Type B pancreatic cell (in vitro differentiated cells): ENCODE results near the gene NOA1. TPM values are rescaled to one million over a fixed set of nuclear protein-coding genes. Genes with fewer than 3 reads are reported as not detected.
"Not testable (repeated sequence)": the region's sequence is repeated elsewhere in the genome, so short reads cannot be mapped to it uniquely, and the experiment has no call there.

Source experiments
- DNase-seq: peaks from one replicate; pipeline ENCODE4 v3.0.0; 2021; ENCODE audit warnings: mixed read lengths; ENCODE audit not compliant: unreplicated experiment; ENCODE audit errors: extremely low spot score
- H3K27ac Mint-ChIP-seq: 2 replicates; pipeline ENCODE4 v1.8.0; 2021; ENCODE audit warnings: mild to moderate bottlenecking, mixed read lengths
- H3K27me3 Mint-ChIP-seq: 2 replicates; pipeline ENCODE4 v1.8.0; 2021; ENCODE audit warnings: mixed read lengths
- H3K36me3 Mint-ChIP-seq: 2 replicates; pipeline ENCODE4 v1.8.0; 2021; ENCODE audit warnings: mixed read lengths
- H3K4me1 Mint-ChIP-seq: one replicate; pipeline ENCODE4 v1.8.0; 2021; ENCODE audit warnings: mixed read lengths; ENCODE audit not compliant: unreplicated experiment
- H3K4me3 Mint-ChIP-seq: 2 replicates; pipeline ENCODE4 v1.8.0; 2021; ENCODE audit warnings: mild to moderate bottlenecking, mixed read lengths
- H3K9me3 Mint-ChIP-seq: 2 replicates; pipeline ENCODE4 v1.8.0; 2021; ENCODE audit warnings: mixed read lengths
- CTCF ChIP-seq: fragments of 200-600 bp; sonication (generic); conservative IDR thresholded peaks from 2 replicates; pipeline ENCODE4 v1.5.0; 2021; ENCODE audit warnings: antibody characterized with exemption, mild to moderate bottlenecking
- total RNA-seq: library from RNA; stranded (reverse); gene quantifications from 2 replicates; pipeline ENCODE4 v1.2.1, GENCODE V29; 2021; ENCODE audit warnings: low replicate concordance

Gene NOA1
- total RNA-seq, 1 donor from 2014 or later = 23.2 TPM

- TF ChIP-seq CTCF = no peak
- no peak for DNase-seq
- peak overlapping the region; percentile 58 for H3K27ac Mint-ChIP-seq
- H3K4me1 Mint-ChIP-seq = no peaks in the 10 kb centered on the region
- no peaks in the 10 kb centered on the region for H3K27me3 Mint-ChIP-seq
- H3K9me3 Mint-ChIP-seq = no peaks in the 10 kb centered on the region
- peaks cover 22% of the 10 kb centered on the region for H3K36me3 Mint-ChIP-seq
- no peak overlapping the region for H3K4me3 Mint-ChIP-seq
Measured at GRCh38 chr4:56937262-56937661, 40.1 kb downstream of the NOA1 start.

GRCh38 chr4:56931924-56932323 is 45.5 kb downstream of the NOA1 start:
- Mint-ChIP-seq H3K9me3 (no peaks in the 10 kb centered on the region), H3K27me3 (no peaks in the 10 kb centered on the region), H3K27ac (no peak overlapping the region), H3K4me3 (no peak overlapping the region), H3K4me1 (no peaks in the 10 kb centered on the region), H3K36me3 (peaks cover 31% of the 10 kb centered on the region)
- no peak for DNase-seq
- TF ChIP-seq CTCF = no peak

- Mint-ChIP-seq H3K9me3 (no peaks in the 10 kb centered on the region), H3K27ac (no peak overlapping the region), H3K4me3 (no peak overlapping the region), H3K36me3 (peaks cover 34% of the 10 kb centered on the region), H3K4me1 (no peaks in the 10 kb centered on the region), H3K27me3 (no peaks in the 10 kb centered on the region)
- DNase-seq = no peak
- TF ChIP-seq CTCF = no peak
Measured at GRCh38 chr4:56930638-56931037, 46.8 kb downstream of the NOA1 start.

- H3K36me3 Mint-ChIP-seq = peaks cover 47% of the 10 kb centered on the region
- no peak overlapping the region for H3K4me3 Mint-ChIP-seq
- no peak overlapping the region for H3K27ac Mint-ChIP-seq
Measured at GRCh38 chr4:56927196-56927595, 50.2 kb downstream of the NOA1 start.

GRCh38 chr4:56914977-56915376 is 62.4 kb downstream of the NOA1 start:
- not testable (repeated sequence) for H3K27me3 Mint-ChIP-seq, H3K4me3 Mint-ChIP-seq, DNase-seq, H3K27ac Mint-ChIP-seq, H3K9me3 Mint-ChIP-seq
- Mint-ChIP-seq H3K36me3 (peaks cover 26% of the 10 kb centered on the region), H3K4me1 (peaks cover 30% of the 10 kb centered on the region)

More at GRCh38 chr4:56927196-56927595, 50.2 kb downstream of the NOA1 start:
- H3K4me1 Mint-ChIP-seq = no peaks in the 10 kb centered on the region
- no peak for DNase-seq
- TF ChIP-seq CTCF = no peak
- no peaks in the 10 kb centered on the region for H3K9me3 Mint-ChIP-seq
- H3K27me3 Mint-ChIP-seq = no peaks in the 10 kb centered on the region

- H3K4me3 Mint-ChIP-seq = no peak overlapping the region
- H3K36me3 Mint-ChIP-seq = peaks cover 24% of the 10 kb centered on the region
Measured at GRCh38 chr4:56914336-56914735, 63.1 kb downstream of the NOA1 start.

More at GRCh38 chr4:56914336-56914735, 63.1 kb downstream of the NOA1 start:
- DNase-seq = no peak
- peaks cover 37% of the 10 kb centered on the region for H3K4me1 Mint-ChIP-seq
- no peaks in the 10 kb centered on the region for H3K27me3 Mint-ChIP-seq
- no peak for TF ChIP-seq CTCF
- H3K27ac Mint-ChIP-seq = no peak overlapping the region
- H3K9me3 Mint-ChIP-seq = no peaks in the 10 kb centered on the region

Other genes with a start within 250 kb of the NOA1 start
- gene SPINK2, start 155.9 kb downstream of the NOA1 start, total RNA-seq = 0.87 and 4.6 TPM in 2 replicates
- 48.5 and 66.2 TPM in 2 replicates for gene REST, start 69.7 kb downstream of the NOA1 start, total RNA-seq
- 95.1 and 117 TPM in 2 replicates for gene POLR2B, start 1.3 kb upstream of the NOA1 start, total RNA-seq
- 63.0 and 108 TPM in 2 replicates for gene IGFBP7, start 132.8 kb upstream of the NOA1 start, total RNA-seq